Liver (tissue), 9 donors: Measurements from ENCODE around the gene ZNF775. TPM values are rescaled to one million over a fixed set of nuclear protein-coding genes. Genes with fewer than 3 reads are reported as not detected.

ENCODE experiments used
- DNase-seq: peaks from one replicate; pipeline ENCODE4 v3.0.0-alpha.2; 2017; ENCODE audit warnings: low spot score
- H3K27ac ChIP-seq, 2 donors: one replicate each; pipeline ENCODE4 v1.7.0; 2013; ENCODE audit warnings: inconsistent platforms in 2 of 2, low read length in 2 of 2, control low read depth in 1 of 2, low read depth in 1 of 2, mild to moderate bottlenecking in 1 of 2
- H3K27me3 ChIP-seq, 4 donors: one replicate each; pipeline versions ENCODE4 v1.6.1 to v1.7.0; 2013; ENCODE audit warnings: low read length in 3 of 4, inconsistent platforms in 1 of 4, mild to moderate bottlenecking in 1 of 4, moderate library complexity in 1 of 4; ENCODE audit not compliant: control insufficient read depth in 4 of 4, insufficient read depth in 4 of 4
- H3K36me3 ChIP-seq, 4 donors: one replicate each; pipeline versions ENCODE4 v1.6.1 to v1.7.0; 2013; ENCODE audit warnings: low read length in 3 of 4, mild to moderate bottlenecking in 3 of 4, low read depth in 1 of 4, moderate library complexity in 1 of 4; ENCODE audit not compliant: control insufficient read depth in 4 of 4, insufficient read depth in 3 of 4
- H3K4me1 ChIP-seq, 4 donors: one replicate each; pipeline versions ENCODE4 v1.6.1 to v1.7.0; 2013; ENCODE audit warnings: low read length in 3 of 4, mild to moderate bottlenecking in 3 of 4, moderate library complexity in 1 of 4; ENCODE audit not compliant: control insufficient read depth in 4 of 4, insufficient read depth in 4 of 4
- H3K4me3 ChIP-seq, 3 donors: one replicate each; pipeline versions ENCODE4 v1.6.1 to v1.7.0; 2013; ENCODE audit warnings: low read length in 3 of 3, control low read depth in 1 of 3, low read depth in 1 of 3, mild to moderate bottlenecking in 1 of 3
- H3K9ac ChIP-seq, 2 donors: one replicate each; pipeline ENCODE4 v1.7.0; 2013; ENCODE audit warnings: low read length in 2 of 2, mild to moderate bottlenecking in 2 of 2, moderate library complexity in 2 of 2, control low read depth in 1 of 2, low read depth in 1 of 2
- H3K9me3 ChIP-seq, 4 donors: one replicate each; pipeline versions ENCODE4 v1.6.1 to v1.7.0; 2013; ENCODE audit warnings: low read length in 3 of 4; ENCODE audit not compliant: control insufficient read depth in 4 of 4
- EGR1 ChIP-seq, 2 donors: IDR thresholded peaks; 2 replicates each; pipeline ENCODE4 v1.6.1; 2016 to 2018; ENCODE audit warnings: antibody characterized with exemption in 2 of 2, low read depth in 2 of 2
- FOXA1 ChIP-seq: IDR thresholded peaks from 2 replicates; pipeline ENCODE4 v1.6.1; 2016; ENCODE audit warnings: antibody characterized with exemption
- HNF4A ChIP-seq, 2 donors: conservative IDR thresholded peaks; 2 replicates each; pipeline ENCODE4 v1.6.1; 2016; ENCODE audit warnings: antibody characterized with exemption in 2 of 2, mild to moderate bottlenecking in 2 of 2
- RXRA ChIP-seq, 2 donors: IDR thresholded peaks; 2 replicates each; pipeline ENCODE4 v1.6.1; 2017 to 2018; ENCODE audit warnings: antibody characterized with exemption in 2 of 2, mild to moderate bottlenecking in 1 of 2
- SP1 ChIP-seq: IDR thresholded peaks from 2 replicates; pipeline ENCODE4 v1.6.1; 2018; ENCODE audit warnings: antibody characterized with exemption, mild to moderate bottlenecking
- YY1 ChIP-seq: IDR thresholded peaks from 2 replicates; pipeline ENCODE4 v1.6.1; 2016; ENCODE audit warnings: antibody characterized with exemption, mild to moderate bottlenecking
- WGBS: extraction: QIAGEN DNeasy Blood & Tissue Kit; methylation state at CpG from one replicate; pipeline ENCODE4 v1.1.7; 2013; 5-methylcytosine and 5-hydroxymethylcytosine counted together
- polyA plus RNA-seq, 2 donors: library from polyadenylated mRNA; stranded (reverse) in 1 of 2; unstranded in 1 of 2; fragments of 200-250 nt in 1 of 2; fragments of >200 nt in 1 of 2; fragmentation: Nextera tagmentation in 1 of 2; extraction: Ambion mirVana in 1 of 2; gene quantifications; one replicate each; pipeline versions ENCODE4 v1.2.1 to v1.2.3, GENCODE V29; 2013 to 2015
- total RNA-seq, 2 donors: library from RNA; depleted of rRNA; stranded (reverse); fragments of >200 nt; gene quantifications; one replicate each; pipeline ENCODE4 v1.2.3, GENCODE V29; 2014
- TF ChIP-seq, protein P1 (sequence below): IDR thresholded peaks from 2 replicates; pipeline ENCODE4 v1.6.1; 2016; ENCODE audit warnings: antibody characterized with exemption
- TF ChIP-seq, protein P2 (sequence below): IDR thresholded peaks from 2 replicates; pipeline ENCODE4 v1.6.1; 2016; ENCODE audit warnings: antibody characterized with exemption, mild to moderate bottlenecking
- donor health status: healthy.
- donor health status: healthy.
- donor health status: healthy.
- donor health status: healthy.
- donor health status: healthy.

Gene ZNF775
- total and polyA plus RNA-seq, 4 donors, result 0.08 to 3.1 (median 0.52) TPM

GRCh38 chr7:150375662-150376521 lies 3.2 kb upstream of the ZNF775 start:
- TF ChIP-seq EGR1 (IDR thresholded peaks at IDR 0.05; ENCODE audit: low read depth in 2 of 2), result no peak
- TF ChIP-seq SP1, result no peak
- TF ChIP-seq RXRA (IDR thresholded peaks at IDR 0.05), result peak in 1 of 2 donors; percentile 12
- TF ChIP-seq FOXA1, result no peak
- TF ChIP-seq, protein P1, sequence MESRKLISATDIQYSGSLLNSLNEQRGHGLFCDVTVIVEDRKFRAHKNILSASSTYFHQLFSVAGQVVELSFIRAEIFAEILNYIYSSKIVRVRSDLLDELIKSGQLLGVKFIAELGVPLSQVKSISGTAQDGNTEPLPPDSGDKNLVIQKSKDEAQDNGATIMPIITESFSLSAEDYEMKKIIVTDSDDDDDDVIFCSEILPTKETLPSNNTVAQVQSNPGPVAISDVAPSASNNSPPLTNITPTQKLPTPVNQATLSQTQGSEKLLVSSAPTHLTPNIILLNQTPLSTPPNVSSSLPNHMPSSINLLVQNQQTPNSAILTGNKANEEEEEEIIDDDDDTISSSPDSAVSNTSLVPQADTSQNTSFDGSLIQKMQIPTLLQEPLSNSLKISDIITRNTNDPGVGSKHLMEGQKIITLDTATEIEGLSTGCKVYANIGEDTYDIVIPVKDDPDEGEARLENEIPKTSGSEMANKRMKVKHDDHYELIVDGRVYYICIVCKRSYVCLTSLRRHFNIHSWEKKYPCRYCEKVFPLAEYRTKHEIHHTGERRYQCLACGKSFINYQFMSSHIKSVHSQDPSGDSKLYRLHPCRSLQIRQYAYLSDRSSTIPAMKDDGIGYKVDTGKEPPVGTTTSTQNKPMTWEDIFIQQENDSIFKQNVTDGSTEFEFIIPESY, result no peak
- TF ChIP-seq, protein P2, sequence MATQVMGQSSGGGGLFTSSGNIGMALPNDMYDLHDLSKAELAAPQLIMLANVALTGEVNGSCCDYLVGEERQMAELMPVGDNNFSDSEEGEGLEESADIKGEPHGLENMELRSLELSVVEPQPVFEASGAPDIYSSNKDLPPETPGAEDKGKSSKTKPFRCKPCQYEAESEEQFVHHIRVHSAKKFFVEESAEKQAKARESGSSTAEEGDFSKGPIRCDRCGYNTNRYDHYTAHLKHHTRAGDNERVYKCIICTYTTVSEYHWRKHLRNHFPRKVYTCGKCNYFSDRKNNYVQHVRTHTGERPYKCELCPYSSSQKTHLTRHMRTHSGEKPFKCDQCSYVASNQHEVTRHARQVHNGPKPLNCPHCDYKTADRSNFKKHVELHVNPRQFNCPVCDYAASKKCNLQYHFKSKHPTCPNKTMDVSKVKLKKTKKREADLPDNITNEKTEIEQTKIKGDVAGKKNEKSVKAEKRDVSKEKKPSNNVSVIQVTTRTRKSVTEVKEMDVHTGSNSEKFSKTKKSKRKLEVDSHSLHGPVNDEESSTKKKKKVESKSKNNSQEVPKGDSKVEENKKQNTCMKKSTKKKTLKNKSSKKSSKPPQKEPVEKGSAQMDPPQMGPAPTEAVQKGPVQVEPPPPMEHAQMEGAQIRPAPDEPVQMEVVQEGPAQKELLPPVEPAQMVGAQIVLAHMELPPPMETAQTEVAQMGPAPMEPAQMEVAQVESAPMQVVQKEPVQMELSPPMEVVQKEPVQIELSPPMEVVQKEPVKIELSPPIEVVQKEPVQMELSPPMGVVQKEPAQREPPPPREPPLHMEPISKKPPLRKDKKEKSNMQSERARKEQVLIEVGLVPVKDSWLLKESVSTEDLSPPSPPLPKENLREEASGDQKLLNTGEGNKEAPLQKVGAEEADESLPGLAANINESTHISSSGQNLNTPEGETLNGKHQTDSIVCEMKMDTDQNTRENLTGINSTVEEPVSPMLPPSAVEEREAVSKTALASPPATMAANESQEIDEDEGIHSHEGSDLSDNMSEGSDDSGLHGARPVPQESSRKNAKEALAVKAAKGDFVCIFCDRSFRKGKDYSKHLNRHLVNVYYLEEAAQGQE, result peak; percentile 23
- peak; percentile 18 for TF ChIP-seq YY1
- no peak for TF ChIP-seq HNF4A (conservative IDR thresholded peaks at IDR 0.05)
- 67% methylated on average over 10 of the region's 10 CpGs for WGBS
- DNase-seq, result no peak
- Histone ChIP-seq H3K27me3 (no peaks in the 10 kb centered on the region), H3K27ac (peak overlapping the region; percentile 35 to 49), H3K36me3 (peaks cover 6 to 20% (median 15%) of the 10 kb centered on the region in 4 donors), H3K4me3 (no peak overlapping the region), H3K9ac (peak overlapping the region in 1 of 2 donors; percentile 6), H3K9me3 (no peaks in the 10 kb centered on the region), H3K4me1 (peaks cover 21 to 63% (median 48%) of the 10 kb centered on the region in 4 donors)

- H3K27ac ChIP-seq, result peak overlapping the region; percentile 35 to 49
Measured at GRCh38 chr7:150376560-150376959, 2.6 kb upstream of the ZNF775 start.

More at GRCh38 chr7:150376560-150376959, 2.6 kb upstream of the ZNF775 start:
- Histone ChIP-seq H3K27me3 (no peaks in the 10 kb centered on the region), H3K4me1 (peaks cover 21 to 58% (median 47%) of the 10 kb centered on the region in 4 donors), H3K36me3 (peaks cover 6 to 15% (median 10%) of the 10 kb centered on the region in 4 donors), H3K9ac (no peak overlapping the region), H3K4me3 (no peak overlapping the region), H3K9me3 (no peaks in the 10 kb centered on the region)
- TF ChIP-seq HNF4A (conservative IDR thresholded peaks at IDR 0.05), result peak; percentile 18 to 28
- TF ChIP-seq, protein P2, result no peak
- 38% methylated on average over 6 of the region's 6 CpGs for WGBS
- no peak for DNase-seq
